ENCODE results near the gene BCO2.

BCO2 gene

DNA sequence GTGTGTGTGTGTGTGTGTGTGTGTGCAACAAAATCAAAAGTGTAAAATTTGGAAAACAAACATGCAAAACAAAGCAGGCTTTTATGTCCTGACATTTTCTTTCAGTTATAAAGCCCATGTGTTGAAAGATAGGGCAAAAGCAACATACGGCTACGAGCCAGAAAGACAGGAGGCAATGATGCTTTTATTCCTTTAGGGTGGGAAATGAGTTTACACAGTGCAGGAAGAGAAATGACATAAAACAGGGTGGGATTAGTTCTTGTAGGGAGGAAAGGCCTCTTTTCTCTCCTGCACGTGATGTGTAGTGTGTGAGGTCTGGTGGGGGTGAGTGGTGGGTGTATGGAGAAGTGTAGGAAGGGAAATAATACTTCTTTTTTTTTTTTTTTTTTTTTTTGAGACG, 40.8 kb upstream of the BCO2 start:
- POLR2A ChIA-PET (ENCODE audit: low non-redundant PET), result no interaction called here
- TF ChIP-seq, protein P1, sequence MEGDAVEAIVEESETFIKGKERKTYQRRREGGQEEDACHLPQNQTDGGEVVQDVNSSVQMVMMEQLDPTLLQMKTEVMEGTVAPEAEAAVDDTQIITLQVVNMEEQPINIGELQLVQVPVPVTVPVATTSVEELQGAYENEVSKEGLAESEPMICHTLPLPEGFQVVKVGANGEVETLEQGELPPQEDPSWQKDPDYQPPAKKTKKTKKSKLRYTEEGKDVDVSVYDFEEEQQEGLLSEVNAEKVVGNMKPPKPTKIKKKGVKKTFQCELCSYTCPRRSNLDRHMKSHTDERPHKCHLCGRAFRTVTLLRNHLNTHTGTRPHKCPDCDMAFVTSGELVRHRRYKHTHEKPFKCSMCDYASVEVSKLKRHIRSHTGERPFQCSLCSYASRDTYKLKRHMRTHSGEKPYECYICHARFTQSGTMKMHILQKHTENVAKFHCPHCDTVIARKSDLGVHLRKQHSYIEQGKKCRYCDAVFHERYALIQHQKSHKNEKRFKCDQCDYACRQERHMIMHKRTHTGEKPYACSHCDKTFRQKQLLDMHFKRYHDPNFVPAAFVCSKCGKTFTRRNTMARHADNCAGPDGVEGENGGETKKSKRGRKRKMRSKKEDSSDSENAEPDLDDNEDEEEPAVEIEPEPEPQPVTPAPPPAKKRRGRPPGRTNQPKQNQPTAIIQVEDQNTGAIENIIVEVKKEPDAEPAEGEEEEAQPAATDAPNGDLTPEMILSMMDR (conservative IDR thresholded peaks at IDR 0.05; ENCODE audit: low read depth), result no peak
- CTCF ChIA-PET, result no interaction called here
- no peak for DNase-seq (ENCODE audit: low spot score)
- H3K27ac ChIP-seq, result no peak overlapping the region

DNA sequence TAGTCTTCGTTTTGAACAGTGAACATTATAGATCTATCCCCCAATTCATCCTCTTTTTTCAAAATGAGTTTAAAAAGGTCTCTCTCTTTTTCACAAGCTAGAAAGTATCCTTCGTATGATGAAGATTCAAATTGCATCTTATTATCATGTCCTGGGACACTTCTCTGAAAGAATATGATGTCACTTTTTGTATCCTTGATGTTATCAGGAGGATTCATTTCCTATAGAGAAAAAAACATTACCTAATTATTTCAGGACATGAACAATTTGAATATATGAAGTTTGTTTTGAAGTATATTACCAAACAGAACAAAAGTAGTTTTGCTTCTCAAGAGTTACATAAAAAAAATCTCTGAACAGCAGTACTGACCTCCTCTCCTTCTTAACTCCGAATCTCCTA, 31.7 kb upstream of the BCO2 start:
- no peak overlapping the region for H3K27ac ChIP-seq
- DNase-seq (ENCODE audit: low spot score), result no peak
- ChIA-PET CTCF (no interaction called here), POLR2A (ENCODE audit: low non-redundant PET) (no interaction called here)
- TF ChIP-seq, protein P1 (conservative IDR thresholded peaks at IDR 0.05; ENCODE audit: low read depth), result no peak

DNA sequence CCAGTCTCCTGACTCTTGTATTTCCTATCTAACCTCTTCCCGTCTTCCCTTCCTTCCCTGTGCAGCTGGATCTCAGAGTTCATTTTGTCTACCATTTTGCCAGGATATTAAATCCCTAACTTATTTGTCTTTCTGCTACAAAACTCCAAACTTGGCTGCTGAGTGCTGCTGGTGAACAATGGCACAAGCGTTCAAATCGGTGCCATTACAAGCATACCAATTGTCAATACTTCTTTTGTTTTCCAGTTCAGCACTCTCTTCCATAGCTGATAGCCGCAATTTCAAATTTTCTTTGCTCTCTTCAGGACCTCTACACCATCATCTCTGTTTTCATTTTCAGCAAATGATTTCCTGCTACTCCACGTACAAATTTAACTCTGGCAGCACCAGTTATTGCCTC, 24.8 kb upstream of the BCO2 start:
- ChIA-PET CTCF (no interaction called here), POLR2A (ENCODE audit: low non-redundant PET) (no interaction called here)
- TF ChIP-seq, protein P1 (conservative IDR thresholded peaks at IDR 0.05; ENCODE audit: low read depth), result no peak
- no peak overlapping the region for H3K27ac ChIP-seq
- DNase-seq (ENCODE audit: low spot score), result no peak

DNA sequence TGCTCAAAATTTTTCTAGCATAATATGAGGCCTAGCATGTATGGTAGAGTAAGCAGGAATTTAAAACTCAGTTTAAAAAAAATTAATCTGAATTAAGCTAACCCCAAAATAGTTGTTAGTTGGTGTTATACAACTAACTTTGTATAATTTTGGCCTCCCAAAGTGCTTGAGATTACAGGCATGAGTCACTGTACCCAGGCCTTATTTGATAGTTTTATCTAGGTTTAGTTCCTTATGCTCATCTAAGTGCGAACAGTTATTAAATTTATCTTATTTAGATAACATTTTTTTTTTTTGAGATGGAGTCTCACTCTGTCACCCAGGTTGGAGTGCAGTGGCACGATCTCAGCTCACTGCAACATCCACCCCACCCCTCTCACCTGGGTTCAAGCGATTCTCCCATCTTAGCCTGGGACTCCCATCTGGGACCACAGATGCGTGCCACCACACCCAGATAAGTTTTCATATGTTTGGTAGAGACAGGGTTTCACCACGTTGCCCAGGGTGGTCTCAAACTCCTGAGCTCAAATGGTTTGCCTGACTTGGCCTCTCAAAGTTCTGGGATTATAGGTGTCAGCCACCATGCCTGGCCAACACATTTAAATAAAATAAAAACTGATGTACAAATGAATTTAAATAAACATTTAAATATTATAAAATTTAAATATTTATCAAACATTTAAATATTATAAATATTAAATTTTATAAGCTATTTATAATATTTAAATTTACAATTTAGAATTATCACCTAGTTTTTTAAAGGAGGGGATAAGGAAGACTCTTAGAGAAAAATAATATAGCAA, 19.0 kb upstream of the BCO2 start:
- ChIA-PET CTCF (interaction anchor here (1.4 to 1.7 kb wide), 2 partner anchors 36 to 124 kb away, joined by 3 to 5 read pairs; no protein-coding TSS in a partner anchor), POLR2A (ENCODE audit: low non-redundant PET) (interaction anchor here (0.6 kb wide), 1 partner anchor 25 kb away, joined by 4 read pairs; no protein-coding TSS in a partner anchor)
- TF ChIP-seq, protein P1 (conservative IDR thresholded peaks at IDR 0.05; ENCODE audit: low read depth), result no peak
- DNase-seq (ENCODE audit: low spot score), result no peak
- H3K27ac ChIP-seq, result peak overlapping the region; percentile 56; the same call in 1 of the 2 replicates

DNA sequence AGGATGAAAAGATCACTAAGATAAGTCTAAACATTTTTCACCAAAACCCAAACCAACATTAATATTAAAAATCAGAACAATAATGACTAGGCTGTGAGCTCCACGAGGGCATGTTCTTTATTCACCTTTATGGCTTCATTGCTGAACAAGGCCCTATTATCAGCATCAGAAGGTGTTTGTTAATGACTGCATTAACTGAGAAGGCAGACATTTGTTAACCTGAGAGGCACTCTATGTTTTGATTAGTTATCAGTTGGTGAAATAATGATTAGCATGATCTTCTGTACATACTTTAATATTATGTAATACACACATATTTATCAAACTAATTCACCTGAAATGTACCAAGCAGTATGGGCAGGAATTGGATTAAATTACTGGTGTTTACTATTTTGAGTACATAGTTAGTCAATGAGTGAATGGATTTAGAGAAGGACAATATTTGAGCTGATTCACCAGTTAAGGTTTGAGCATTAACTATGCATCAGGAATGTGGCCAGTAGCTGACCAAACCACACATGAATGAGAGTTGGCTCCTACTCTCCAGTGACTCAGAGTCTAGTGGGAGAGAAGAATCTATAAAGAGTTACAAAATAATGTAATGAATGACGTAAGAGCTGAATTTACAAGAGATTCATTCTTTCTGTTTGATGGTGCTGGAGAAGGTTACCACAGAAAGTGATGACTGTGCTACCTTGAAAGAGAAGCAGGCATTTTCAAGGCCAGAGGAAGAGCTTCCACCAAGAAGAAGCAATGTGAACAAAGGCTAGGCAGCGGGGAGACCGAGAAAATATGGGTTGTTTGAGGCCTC, 18.2 kb upstream of the BCO2 start:
- ChIA-PET POLR2A (ENCODE audit: low non-redundant PET) (no interaction called here), CTCF (interaction anchor here (1.4 to 1.7 kb wide), 2 partner anchors 37 to 123 kb away, joined by 3 to 5 read pairs; no protein-coding TSS in a partner anchor)
- peak overlapping the region; percentile 83 for H3K27ac ChIP-seq
- TF ChIP-seq, protein P1 (conservative IDR thresholded peaks at IDR 0.05; ENCODE audit: low read depth), result no peak
- DNase-seq (ENCODE audit: low spot score), result peak; percentile 93
